COLO668 (cell line): ENCODE data around the gene PCGF2.

ENCODE experiments used
- DNase-seq: peaks from one replicate; lab custom pipeline; 2025; ENCODE audit not compliant: unreplicated experiment; lab: John Stamatoyannopoulos, UW

PCGF2 gene

DNA sequence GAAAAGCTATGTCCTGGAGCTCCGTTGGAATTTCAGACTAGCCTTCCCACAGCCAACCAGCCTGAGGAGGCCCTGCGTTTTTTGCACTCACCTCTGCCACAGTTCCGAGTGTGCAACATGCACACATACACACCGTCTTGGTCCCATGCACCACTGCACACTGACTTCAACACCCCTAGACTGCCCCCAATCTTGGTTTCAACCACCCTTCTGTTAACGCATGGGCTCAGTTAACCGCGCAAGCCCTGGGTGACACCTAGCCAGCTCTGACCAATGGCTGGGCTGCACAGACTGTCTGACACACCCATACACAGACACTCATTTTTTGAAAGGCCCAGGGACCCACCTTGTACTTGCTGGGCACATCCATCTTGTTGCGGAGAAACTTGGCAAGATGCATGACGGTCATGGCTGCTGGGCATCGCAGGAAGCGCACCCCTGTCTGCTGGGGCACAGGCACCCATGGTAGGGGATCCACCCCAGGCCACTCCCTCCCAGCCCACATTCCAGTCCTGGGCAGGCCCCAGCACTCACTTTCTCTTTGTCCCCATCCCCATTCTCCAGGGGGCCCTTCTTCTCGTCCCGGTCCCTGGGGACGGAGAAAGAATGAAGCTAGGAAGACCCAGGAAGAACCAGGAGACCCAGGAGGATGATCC, 10.0 kb downstream of the PCGF2 start:
- no peak for DNase-seq

DNA sequence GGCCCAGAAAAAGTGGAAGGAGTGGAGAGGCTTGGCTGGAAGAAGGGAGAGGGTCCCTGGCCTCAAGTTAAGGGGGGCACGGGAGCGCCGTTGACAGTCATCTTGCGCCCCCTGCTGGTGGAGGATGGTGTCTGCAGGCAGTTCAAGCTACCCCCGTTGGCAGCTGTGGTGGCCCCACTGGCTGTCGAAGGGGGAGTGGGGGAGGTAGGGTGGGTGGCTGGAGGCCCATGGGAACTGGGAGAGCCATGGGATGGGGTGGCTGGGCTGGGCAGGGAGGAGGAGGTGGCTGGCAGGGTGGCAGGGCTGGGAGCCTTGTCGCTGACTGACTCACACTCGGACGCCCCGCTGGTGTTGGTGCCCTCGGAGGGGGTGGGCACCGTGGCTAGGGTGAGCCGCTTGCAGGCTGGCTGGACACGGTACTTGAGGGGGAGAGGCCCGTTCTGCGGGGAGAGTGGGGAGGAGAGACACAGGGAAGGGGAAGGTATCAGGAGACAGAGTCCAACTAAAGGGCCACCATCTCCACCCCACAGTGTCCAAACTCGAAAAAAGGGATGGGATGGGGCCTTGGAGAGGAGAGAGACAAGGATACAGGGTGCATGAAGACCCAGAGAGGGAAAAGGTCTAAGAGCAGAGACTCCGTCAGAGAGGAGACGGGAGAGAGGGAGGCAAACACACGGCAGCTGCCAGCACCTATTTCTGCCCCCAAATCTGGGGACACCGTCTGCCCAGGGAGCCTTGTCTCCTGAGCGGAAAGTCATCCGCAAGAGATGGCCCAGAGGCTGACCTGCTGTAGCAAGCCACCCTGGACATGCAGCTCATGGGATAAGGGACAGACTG, 12.8 kb downstream of the PCGF2 start:
- DNase-seq: peak; percentile 31

GRCh38 chr17:38733982-38734973, 13.9 kb downstream of the PCGF2 start:
- DNase-seq: peak; percentile 4

- DNase-seq: no peak
Measured at GRCh38 chr17:38733282-38733981, 14.7 kb downstream of the PCGF2 start.

- no peak for DNase-seq
Measured at GRCh38 chr17:38732376-38733281, 15.5 kb downstream of the PCGF2 start.

- no peak for DNase-seq
Measured at GRCh38 chr17:38731526-38732294, 16.4 kb downstream of the PCGF2 start.

- peak; percentile 64 for DNase-seq
Measured at GRCh38 chr17:38730526-38731379, 17.4 kb downstream of the PCGF2 start.

DNA sequence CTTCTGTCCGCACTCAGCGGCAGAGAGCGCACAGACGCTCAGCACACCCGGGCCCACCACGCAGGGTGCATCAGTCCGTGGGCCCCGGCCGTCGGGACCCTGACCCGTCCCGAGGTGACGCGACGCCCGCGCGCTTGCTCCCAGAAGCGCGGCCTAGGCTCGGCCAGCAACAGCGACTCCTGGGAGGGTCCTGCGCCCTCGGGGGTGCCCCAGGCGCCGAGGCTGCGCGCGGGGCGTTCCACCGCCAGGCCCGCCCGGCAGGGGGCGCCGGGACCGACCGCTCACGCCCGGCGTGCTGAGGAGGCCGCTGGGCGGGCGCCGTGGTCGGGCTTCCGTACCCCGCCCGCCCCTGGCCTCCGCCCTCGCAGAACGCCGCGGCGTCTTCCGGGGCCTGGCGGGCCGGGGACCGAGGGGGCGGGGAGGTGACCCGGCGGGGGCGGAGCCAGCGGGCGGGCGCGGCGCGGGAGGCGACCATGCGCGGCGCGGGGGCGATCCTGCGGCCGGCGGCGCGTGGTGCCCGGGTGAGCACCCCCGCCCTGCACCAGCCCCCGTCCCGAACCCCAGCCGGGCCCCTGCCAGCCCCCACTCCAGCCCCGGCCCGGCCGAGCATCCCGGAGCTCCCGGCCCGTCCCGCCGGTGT, 18.1 kb downstream of the PCGF2 start, which contains the start of gene CISD3:
CISD3 (plus strand) TSS at position 456 of the 640 bp plus-strand sequence; CDS start at position 474, 18 bp downstream.
- peak; percentile 92 for DNase-seq

- DNase-seq: no peak
Measured at GRCh38 chr17:38729368-38729885, 18.7 kb downstream of the PCGF2 start.

DNA sequence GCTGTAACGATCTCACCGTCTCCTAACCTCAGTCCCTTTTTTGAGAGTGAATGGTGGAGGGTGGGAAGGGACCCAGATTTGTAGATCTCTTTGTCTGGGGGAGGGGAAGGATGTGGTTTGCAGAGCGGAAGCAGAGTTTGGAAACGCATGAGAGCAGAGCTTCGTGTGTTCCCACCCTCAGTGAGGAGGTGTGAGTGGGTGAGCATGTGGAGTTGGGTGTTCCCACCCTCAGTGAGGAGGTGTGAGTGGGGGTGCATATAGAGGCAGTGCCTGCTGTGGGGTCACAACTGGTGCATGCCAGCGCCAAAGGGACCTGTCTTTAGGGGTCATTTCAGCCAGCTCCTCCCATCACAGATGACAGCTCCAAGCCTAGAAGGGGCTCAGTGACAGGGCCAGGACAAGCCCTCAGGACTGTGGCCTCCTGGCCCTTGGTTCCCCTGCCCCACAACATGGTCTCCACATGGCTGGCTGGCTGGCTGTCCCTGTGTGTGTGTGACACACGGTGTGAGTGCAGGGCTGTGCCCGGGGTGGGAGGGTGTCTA, 19.8 kb downstream of the PCGF2 start:
- DNase-seq: no peak

DNA sequence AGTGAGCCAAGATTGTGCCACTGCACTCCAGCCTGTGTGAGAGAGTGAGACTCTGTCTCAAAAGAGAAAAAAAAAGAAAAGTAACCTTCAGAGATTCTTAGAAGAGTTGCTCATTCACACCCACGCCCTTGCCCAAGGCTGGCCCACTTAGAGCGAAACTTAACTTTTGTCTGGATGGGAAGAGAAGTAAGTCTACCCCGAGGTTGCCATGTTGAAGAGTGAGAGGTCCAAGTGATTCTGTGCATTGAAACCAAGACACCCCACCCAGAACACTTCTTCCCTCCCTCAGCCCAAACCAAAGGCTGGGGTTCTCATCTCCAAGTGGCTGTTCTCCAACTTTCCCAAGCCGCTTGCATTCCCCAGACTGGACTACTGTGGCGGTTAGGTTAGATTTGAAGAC, 20.4 kb downstream of the PCGF2 start:
- no peak for DNase-seq

DNA sequence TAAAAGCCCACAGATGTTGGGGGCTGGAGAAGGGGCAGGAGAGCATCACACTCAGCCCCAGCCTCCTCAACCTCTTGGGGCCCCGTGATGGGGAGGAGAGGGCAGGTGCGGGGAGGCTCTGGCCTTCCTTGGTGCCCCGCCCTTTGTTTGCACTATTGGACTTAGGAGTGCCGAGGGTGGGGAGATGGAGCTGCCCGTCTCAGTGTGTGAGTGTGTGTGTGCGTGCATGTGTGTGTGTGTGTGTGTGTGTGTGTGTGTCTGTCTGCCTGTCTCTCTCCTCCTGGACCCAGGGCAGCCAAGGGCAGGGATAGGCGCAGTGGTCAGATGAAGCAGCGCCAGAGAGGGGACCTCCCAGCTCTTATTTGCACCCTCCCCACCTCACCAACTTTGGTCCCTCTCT, 22.0 kb downstream of the PCGF2 start:
- peak; percentile 1 for DNase-seq

DNA sequence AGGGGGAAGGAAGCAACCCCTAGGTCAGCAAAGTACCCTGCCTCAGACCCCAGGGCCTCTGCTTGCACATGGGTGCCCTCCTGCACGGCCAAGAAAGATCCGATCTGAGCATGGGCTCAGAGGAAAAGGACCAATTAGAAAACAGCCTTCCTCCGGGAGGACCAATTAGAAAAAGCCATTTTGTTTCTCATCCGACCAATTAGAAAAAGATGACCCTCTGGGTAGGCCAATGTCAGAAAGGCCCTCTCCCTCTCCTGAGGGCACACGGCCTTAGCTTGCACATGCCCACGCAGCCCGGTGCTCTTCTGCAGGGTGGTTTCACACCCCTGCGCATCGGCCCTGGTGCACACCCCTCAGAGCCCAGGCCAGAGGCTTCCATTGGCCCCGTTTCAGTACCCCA, 23.1 kb downstream of the PCGF2 start:
- no peak for DNase-seq

DNA sequence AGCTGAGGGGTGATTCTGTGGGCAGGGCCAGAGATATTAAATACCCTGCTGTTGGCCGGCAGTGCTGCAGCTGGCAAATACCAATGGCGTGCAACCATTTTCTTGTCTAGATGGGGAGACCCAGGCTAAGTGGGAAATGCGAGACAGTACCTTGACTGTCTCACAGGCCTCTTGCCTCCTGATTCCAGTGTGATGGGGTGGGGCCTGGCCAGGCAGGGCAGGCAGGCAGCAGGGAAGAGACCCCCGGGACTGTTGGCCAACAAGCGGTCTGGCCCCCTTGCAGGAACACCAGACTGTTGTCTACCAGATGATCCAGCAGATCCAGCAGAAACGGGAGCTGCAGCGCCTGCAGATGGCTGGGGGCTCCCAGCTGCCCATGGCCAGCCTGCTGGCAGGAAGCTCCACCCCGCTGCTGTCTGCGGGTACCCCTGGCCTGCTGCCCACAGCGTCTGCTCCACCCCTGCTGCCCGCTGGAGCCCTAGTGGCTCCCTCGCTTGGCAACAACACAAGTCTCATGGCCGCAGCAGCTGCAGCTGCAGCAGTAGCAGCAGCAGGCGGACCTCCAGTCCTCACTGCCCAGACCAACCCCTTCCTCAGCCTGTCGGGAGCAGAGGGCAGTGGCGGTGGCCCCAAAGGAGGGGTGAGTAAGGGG, 23.7 kb downstream of the PCGF2 start:
- peak; percentile 59 for DNase-seq

GRCh38 chr17:38721802-38722201, 26.3 kb downstream of the PCGF2 start:
- no peak for DNase-seq

DNA sequence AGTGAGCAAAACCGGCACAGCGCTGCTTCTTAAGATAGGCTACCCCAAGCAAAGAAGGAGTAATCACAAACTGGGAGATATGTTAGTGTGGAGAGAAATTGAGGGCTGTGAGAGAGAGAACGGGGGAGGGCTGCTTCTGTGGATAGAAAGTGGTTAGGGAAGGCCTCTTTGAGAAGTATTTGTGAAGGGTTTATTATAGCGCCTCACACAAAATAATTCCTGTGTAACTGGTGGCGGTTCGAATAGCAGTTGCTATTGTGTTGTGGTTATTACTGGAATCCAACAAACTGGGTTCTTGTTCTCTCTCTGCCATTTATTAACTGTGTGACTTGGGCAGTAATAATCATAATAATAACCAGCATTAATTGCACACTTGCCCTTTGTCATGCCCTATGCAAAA, 27.2 kb downstream of the PCGF2 start:
- no peak for DNase-seq
